ENCODE results near the gene MTMR1. TPM values are rescaled to one million over a fixed set of nuclear protein-coding genes. Genes with fewer than 3 reads are reported as not detected.

MTMR1 gene
- total and polyA plus RNA-seq, 9 of the 15 experiments (the other 6 are each of a cell fraction or from before 2014, with no cell fraction given), result 0.96 to 35.4 (median 22.4) TPM

DNA sequence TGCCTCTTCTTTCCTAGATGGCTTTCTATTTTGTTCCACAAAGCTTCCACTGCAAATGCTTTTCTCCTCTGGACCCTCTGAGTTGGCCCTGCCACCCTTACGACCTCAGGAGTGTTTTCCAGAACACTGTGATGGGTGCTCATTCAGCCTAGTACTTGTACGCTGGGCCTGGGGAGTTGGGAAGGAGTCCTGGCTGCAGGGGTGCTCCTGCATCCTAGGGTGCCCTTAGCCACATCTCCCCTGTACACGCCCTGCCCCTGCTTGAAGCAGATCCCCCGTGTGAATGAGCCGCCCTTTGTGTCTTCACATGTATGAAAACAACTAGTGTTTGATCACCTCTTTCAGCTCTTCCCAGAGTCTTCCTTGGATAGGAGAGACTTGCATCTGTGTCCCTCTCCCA lies 64.2 kb downstream of the MTMR1 start (continued):
- TF ChIP-seq ZNF609 (CRISPR knock-in tag; IDR thresholded peaks at IDR 0.05; ENCODE audit: borderline replicate concordance) (no peak), TAF9B (IDR thresholded peaks at IDR 0.05; ENCODE audit: partially characterized antibody) (no peak), TAF15 (IDR thresholded peaks at IDR 0.05; ENCODE audit: low read depth, low read length) (no peak), POLR2AphosphoS2 (IDR thresholded peaks at IDR 0.05; ENCODE audit: low read length) (no peak), PHTF2 (CRISPR knock-in tag; IDR thresholded peaks at IDR 0.05) (no peak), ZNF121 (CRISPR knock-in tag; conservative IDR thresholded peaks at IDR 0.05) (no peak), HNRNPL (IDR thresholded peaks at IDR 0.05; ENCODE audit: low read depth, low read length) (no peak), ARHGAP35 (IDR thresholded peaks at IDR 0.05; ENCODE audit: partially characterized antibody) (no peak), ZBTB17 (CRISPR knock-in tag; IDR thresholded peaks at IDR 0.05) (no peak), RERE (CRISPR knock-in tag; IDR thresholded peaks at IDR 0.05; ENCODE audit: borderline replicate concordance) (no peak), KLF10 (CRISPR knock-in tag; IDR thresholded peaks at IDR 0.05) (no peak)
- TF ChIP-seq, protein P1, sequence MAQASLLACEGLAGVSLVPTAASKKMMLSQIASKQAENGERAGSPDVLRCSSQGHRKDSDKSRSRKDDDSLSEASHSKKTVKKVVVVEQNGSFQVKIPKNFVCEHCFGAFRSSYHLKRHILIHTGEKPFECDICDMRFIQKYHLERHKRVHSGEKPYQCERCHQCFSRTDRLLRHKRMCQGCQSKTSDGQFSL (CRISPR knock-in tag; IDR thresholded peaks at IDR 0.05), result no peak
- TF ChIP-seq, protein P1 (tag; IDR thresholded peaks at IDR 0.05), result no peak
- TF ChIP-seq, protein P2, sequence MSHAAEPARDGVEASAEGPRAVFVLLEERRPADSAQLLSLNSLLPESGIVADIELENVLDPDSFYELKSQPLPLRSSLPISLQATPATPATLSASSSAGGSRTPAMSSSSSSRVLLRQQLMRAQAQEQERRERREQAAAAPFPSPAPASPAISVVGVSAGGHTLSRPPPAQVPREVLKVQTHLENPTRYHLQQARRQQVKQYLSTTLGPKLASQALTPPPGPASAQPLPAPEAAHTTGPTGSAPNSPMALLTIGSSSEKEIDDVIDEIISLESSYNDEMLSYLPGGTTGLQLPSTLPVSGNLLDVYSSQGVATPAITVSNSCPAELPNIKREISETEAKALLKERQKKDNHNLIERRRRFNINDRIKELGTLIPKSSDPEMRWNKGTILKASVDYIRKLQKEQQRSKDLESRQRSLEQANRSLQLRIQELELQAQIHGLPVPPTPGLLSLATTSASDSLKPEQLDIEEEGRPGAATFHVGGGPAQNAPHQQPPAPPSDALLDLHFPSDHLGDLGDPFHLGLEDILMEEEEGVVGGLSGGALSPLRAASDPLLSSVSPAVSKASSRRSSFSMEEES (CRISPR knock-in tag; IDR thresholded peaks at IDR 0.05), result no peak
